PFSK-1 (cell line): ENCODE data around the gene UBE2O. TPM values are rescaled to one million over a fixed set of nuclear protein-coding genes. Genes with fewer than 3 reads are reported as not detected.
A peak's percentile ranks its signal among the peaks of the same experiment; 100 is the strongest.

Source experiments
- FOXP2 ChIP-seq: optimal IDR thresholded peaks from 2 replicates; pipeline ENCODE3; 2011; ENCODE audit warnings: borderline replicate concordance, control low read depth, inconsistent platforms; ENCODE audit not compliant: insufficient read depth; ENCODE audit errors: extremely low read length, extremely low read depth
- POLR2AphosphoS5 ChIP-seq: IDR thresholded peaks from 2 replicates; pipeline ENCODE4 v1.6.1; 2012; ENCODE audit warnings: low read depth, mild to moderate bottlenecking, control low read depth, low read length, moderate library complexity
- SIN3A ChIP-seq: IDR thresholded peaks from 2 replicates; pipeline ENCODE4 v1.6.1; 2012; ENCODE audit warnings: mild to moderate bottlenecking, low read length, moderate library complexity, borderline replicate concordance; ENCODE audit not compliant: insufficient read depth
- TAF1 ChIP-seq: IDR thresholded peaks from 2 replicates; pipeline ENCODE4 v1.6.1; 2012; ENCODE audit warnings: low read length, control low read depth, borderline replicate concordance; ENCODE audit not compliant: insufficient read depth
- polyA plus RNA-seq: library from polyadenylated mRNA; unstranded; fragments of >200 nt; gene quantifications from one replicate; pipeline ENCODE4 v1.2.1, GENCODE V29; 2012; ENCODE audit warnings: low read depth, missing spikeins; ENCODE audit not compliant: insufficient read length
- TF ChIP-seq, protein P1 (sequence below), 2 experiments: IDR thresholded peaks; 2 replicates each; pipeline versions ENCODE4 v1.6.1 to v1.8.0; 2011 to 2012; ENCODE audit warnings: low read depth in 2 of 2, low read length in 2 of 2, control low read depth in 1 of 2, inconsistent platforms in 1 of 2, mild to moderate bottlenecking in 1 of 2, moderate library complexity in 1 of 2; ENCODE audit not compliant: insufficient read depth in 1 of 2

UBE2O gene
- polyA plus RNA-seq: 51.9 TPM

DNA sequence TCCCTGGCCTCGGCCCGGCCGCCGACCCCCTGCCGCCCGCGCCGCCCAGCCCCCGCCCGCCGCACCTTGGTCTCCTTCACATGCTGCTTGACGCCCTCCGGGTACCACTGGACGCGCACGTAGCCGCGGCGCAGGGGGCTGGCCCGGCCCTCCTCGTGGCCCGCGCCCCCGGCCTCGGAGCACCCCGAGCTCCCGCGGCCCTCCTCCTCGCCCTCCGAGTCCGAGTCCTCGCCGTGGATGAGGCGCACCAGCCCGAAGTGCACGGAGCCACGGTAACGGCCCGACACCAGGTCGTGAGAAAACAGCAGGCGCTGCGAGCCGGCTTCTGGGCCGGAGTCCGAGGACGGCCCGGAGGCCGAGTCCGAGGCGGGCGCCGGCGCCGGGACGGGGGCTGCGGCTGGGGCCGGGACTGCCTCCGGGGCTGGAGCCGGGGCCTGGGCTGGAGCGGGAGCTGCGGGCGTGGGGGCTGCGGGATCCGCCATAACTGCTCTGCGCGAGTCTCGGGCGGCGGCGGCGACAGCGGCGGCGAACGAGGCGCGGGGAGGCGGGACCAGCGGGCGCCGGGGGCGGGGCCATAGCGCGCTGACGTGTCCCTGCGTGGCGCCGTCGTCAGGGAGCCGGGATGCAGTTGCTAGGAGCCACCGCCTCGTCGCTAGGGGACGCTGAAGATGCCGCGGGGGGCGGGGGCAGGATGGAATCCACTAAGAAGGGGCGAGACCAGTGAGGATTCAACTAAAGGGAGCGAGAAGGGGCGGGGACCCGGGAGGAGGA, at the start of gene UBE2O:
Gene UBE2O (minus strand): TSS at position 493 of the 771 bp plus-strand sequence. CDS start 11 bp downstream, at position 482.
- TF ChIP-seq, protein P1, sequence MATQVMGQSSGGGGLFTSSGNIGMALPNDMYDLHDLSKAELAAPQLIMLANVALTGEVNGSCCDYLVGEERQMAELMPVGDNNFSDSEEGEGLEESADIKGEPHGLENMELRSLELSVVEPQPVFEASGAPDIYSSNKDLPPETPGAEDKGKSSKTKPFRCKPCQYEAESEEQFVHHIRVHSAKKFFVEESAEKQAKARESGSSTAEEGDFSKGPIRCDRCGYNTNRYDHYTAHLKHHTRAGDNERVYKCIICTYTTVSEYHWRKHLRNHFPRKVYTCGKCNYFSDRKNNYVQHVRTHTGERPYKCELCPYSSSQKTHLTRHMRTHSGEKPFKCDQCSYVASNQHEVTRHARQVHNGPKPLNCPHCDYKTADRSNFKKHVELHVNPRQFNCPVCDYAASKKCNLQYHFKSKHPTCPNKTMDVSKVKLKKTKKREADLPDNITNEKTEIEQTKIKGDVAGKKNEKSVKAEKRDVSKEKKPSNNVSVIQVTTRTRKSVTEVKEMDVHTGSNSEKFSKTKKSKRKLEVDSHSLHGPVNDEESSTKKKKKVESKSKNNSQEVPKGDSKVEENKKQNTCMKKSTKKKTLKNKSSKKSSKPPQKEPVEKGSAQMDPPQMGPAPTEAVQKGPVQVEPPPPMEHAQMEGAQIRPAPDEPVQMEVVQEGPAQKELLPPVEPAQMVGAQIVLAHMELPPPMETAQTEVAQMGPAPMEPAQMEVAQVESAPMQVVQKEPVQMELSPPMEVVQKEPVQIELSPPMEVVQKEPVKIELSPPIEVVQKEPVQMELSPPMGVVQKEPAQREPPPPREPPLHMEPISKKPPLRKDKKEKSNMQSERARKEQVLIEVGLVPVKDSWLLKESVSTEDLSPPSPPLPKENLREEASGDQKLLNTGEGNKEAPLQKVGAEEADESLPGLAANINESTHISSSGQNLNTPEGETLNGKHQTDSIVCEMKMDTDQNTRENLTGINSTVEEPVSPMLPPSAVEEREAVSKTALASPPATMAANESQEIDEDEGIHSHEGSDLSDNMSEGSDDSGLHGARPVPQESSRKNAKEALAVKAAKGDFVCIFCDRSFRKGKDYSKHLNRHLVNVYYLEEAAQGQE (IDR thresholded peaks at IDR 0.05; ENCODE audit: insufficient read depth in 1 of 2, low read depth in 2 of 2, low read length in 2 of 2): no peak
- TF ChIP-seq TAF1: peak; percentile 76; the same call in 1 of the 2 replicates
- peak; percentile 78 for TF ChIP-seq FOXP2
- TF ChIP-seq POLR2AphosphoS5: peak; percentile 66
- no peak for TF ChIP-seq SIN3A

DNA sequence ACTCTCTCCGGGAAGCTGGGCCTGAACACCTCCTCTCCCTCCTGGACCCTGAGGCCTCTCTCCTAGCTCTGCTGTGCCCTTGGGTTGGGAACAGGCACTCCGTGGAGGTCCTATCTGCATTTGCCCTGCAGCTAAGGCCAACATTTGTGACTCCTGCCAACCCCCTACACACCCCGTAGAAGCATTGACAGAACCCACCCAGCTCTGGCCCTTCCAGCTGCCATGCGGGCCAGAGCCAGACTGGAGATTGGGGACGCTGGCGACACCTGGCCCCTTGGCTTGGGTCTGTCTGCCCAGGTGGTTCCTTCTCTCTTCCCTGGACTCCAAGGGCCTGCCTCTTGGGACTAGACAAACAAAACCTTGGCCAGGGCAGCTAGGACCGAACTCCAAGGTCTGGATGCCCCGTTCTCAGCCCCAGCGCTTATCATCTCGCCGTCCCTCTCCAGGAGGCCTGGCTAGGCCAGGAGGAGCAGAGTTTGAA, 48.9 kb upstream of the UBE2O start:
- TF ChIP-seq FOXP2: no peak

DNA sequence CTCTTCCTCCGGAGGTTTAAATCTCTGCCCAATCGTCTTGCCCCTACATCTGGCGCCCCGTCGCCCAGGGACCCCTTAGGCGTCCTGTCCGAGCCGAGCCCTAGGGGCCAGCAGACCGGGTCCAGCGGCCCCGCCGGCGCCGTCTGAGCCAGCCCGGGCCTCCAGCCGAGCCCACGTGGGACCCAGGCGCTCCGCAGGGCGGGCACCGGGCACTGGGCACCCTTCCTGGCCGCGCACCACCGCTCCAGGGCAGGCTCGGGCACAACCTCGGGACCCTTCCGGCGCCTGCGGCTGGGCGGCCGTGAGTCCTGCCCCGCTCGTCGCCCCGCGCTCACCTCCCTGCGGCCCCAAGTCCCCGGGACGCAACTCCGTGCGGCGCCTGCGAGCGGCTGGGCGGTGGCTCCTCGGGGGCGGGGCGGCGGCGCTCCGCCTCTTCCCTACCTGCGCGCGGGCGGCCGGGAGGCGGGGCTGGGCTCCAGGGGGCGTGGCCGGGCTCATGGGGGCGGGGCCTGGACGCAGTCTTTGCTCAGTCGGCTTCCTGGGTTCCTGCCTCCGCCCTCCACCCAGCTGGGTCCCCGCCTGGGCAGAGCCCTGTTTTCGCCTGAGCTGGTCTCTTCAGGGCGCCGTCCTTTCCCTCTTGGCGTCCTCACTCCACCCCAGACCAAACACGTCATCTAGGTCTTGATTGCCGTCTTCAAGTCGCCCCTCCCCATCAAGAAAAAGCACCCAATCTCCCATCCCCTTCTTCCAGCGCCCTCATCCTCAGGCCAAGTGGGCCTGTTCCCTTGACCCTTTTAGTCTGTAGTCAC, 48.3 kb upstream of the UBE2O start, which contains the start of gene RHBDF2:
Gene RHBDF2 (minus strand): TSS at position 406 of the 809 bp plus-strand sequence. CDS start 19,899 bp downstream, outside the sequence.
- TF ChIP-seq POLR2AphosphoS5: peak; percentile 68
- TF ChIP-seq SIN3A: no peak
- peak; percentile 64; the same call in 1 of the 2 replicates for TF ChIP-seq TAF1
- TF ChIP-seq, protein P1 (IDR thresholded peaks at IDR 0.05; ENCODE audit: insufficient read depth in 1 of 2, low read depth in 2 of 2, low read length in 2 of 2): no peak
- TF ChIP-seq FOXP2: peak; percentile 43

DNA sequence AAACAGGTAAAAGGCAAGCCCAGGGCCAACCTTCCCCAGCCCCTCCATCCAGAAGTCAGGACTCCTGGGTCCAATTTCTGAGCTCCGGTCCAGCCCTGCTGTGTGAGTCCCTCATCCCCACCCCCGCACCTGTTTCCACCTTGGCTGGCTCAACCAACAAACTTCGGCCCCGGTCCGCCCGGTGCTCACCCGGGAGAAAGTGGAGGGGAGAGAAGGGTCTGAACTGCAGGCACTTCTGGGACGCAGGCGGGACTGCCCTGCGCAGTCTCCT, 47.7 kb upstream of the UBE2O start:
- TF ChIP-seq SIN3A (no peak), POLR2AphosphoS5 (no peak), FOXP2 (no peak), TAF1 (no peak)
- TF ChIP-seq, protein P1 (IDR thresholded peaks at IDR 0.05; ENCODE audit: insufficient read depth in 1 of 2, low read depth in 2 of 2, low read length in 2 of 2): no peak

DNA sequence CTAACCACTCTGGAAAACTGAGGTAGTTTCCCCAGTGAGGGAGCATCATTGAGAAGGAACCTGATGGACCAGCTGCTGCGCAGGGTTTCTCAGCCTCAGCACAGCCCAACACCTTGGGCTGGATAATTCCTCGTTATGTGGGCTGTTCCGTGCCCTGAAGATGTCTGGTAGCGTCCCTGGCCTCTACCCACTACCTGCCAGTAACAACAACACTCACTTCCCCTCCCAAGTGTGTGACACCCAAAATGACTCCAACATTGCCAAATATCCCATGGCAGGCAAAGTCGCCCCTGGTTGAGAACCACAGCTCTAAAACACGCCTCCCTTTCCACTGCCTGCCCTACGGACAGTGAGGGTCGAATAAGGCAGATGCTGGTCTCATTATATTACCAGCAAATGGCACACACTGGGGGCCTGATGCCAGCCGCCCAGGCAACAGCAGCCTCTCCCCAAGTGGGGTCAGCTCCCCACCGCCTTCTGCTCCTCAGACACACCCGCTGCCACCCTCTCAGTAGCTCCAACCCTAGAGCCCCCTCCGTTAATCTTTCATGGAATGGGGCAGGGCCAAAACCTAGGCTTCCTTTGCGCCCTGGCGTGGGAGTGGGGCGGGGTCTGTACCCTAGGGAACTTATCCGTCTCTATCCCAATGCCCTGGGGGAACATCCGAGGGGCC, 47.3 kb upstream of the UBE2O start:
- TF ChIP-seq SIN3A (no peak), TAF1 (no peak), POLR2AphosphoS5 (no peak), FOXP2 (no peak)
- TF ChIP-seq, protein P1 (IDR thresholded peaks at IDR 0.05; ENCODE audit: insufficient read depth in 1 of 2, low read depth in 2 of 2, low read length in 2 of 2): no peak
